HG03060 (cell line): ENCODE results near the gene DYNC2H1.

ENCODE experiments used
- ATAC-seq: cut with Tn5 transposase; IDR thresholded peaks from one replicate; pipeline ENCODE4 v1.9.1; 2021; ENCODE audit warnings: low read depth, moderate number of reproducible peaks; ENCODE audit not compliant: unreplicated experiment

The DYNC2H1 gene

DNA sequence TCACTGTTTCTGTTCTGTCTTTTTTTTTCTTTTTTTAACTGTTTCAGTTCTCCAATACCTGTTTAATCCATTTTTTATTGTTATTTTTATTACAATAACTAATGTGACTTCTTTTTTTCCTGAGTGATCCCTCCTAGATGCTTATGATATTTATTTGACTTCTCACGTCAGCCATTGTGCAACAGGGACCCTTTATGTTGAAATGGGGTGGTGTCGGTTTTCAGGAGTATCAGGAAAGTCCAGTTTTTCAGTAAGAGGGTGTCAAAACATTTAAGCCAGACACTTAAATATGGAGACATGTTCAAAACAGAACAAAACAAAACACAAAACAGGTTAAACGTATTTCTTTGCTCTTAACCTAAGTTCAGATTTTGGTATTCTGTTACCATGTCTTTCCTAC lies 418.8 kb downstream of the DYNC2H1 start:
- ATAC-seq, result no peak

DNA sequence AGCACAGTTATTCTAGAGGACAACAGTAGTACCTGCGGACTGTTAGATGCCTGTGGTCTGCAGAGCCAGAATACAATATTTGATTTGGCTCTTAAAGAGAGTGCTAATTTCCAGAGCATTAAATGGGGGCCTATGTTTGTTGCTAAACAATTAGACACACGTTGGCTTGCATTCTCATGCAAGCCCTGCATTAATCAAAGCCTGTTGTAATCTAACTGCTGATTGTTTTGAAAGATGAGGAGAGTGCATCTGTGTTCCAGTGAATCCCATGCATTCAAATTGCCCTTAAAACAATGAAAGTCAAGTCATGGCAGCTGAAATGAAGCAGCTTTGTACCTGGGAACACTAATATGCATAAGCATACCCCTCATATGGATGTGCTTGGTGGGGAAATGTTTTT lies 419.4 kb downstream of the DYNC2H1 start:
- ATAC-seq, result no peak

DNA sequence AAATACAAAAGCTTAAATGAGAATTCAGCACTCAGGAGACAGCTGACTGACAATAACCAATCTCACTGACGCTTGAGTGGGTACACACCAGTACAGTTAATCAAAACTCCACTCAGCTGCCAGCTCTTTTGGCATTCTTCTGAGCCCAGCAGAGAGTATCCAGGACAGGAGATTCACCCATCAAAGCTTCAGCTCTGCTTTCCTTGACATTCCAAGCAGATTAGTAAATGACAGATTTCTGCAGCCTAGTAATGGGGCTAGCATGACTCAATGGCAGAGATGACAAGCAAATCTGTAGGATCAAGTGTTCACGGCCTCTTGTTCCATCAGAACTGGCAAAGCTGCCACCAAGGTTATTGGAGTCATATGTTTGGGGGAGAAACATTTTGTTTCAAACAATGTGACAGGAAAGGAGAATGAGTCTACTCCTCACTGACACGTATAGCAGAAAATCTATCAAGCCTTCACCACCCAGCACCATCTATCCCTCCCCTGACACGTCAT lies 420.0 kb downstream of the DYNC2H1 start:
- ATAC-seq, result no peak
